ENCODE results near the gene ITPK1.

- TF ChIP-seq REST (IDR thresholded peaks at IDR 0.05; ENCODE audit: low read depth, low read length), result no peak
- no peak for TF ChIP-seq CTCF (IDR thresholded peaks at IDR 0.05)
- TF ChIP-seq, protein P1, sequence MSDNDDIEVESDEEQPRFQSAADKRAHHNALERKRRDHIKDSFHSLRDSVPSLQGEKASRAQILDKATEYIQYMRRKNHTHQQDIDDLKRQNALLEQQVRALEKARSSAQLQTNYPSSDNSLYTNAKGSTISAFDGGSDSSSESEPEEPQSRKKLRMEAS (IDR thresholded peaks at IDR 0.05; ENCODE audit: low read depth), result no peak
- no peak for TF ChIP-seq FOXJ3 (CRISPR knock-in tag; IDR thresholded peaks at IDR 0.05)
- no peak for TF ChIP-seq YY1 (IDR thresholded peaks at IDR 0.05; ENCODE audit: low read depth)
- no peak for TF ChIP-seq NFIC (IDR thresholded peaks at IDR 0.05; ENCODE audit: borderline replicate concordance)
Measured at GRCh38 chr14:92950773-92951172, 165.0 kb downstream of the ITPK1 start.

Measured in SK-N-SH (cell line).